Left lung (tissue), 10 donors: ENCODE data around the gene SRSF3. TPM values are rescaled to one million over a fixed set of nuclear protein-coding genes. Genes with fewer than 3 reads are reported as not detected.

Experiments
- ATAC-seq: fragments of 200-7000 bp; cut with Tn5 transposase; one replicate; pipeline ENCODE4 v1.9.1; 2020; ENCODE audit warnings: moderate library complexity
- DNase-seq, 4 donors: peaks; one replicate each; pipeline ENCODE4 v3.0.0-alpha.2; 2013 to 2020
- H3K27ac ChIP-seq, 2 donors: fragments of 200-600 bp; sonication (generic) in 1 of 2; one replicate each; pipeline versions ENCODE4 v1.5.0 to v1.8.0; 2020 to 2021
- H3K27me3 ChIP-seq, 2 donors: fragments of 200-600 bp; sonication (generic) in 1 of 2; one replicate each; pipeline versions ENCODE4 v1.5.0 to v1.8.0; 2020 to 2021
- H3K36me3 ChIP-seq, 2 donors: fragments of 200-600 bp; sonication (generic) in 1 of 2; one replicate each; pipeline versions ENCODE4 v1.5.0 to v1.8.0; 2020 to 2021
- H3K4me1 ChIP-seq, 2 donors: fragments of 200-600 bp; one replicate each; pipeline ENCODE4 v1.8.0; 2021
- H3K4me3 ChIP-seq, 2 donors: fragments of 200-600 bp; sonication (generic) in 1 of 2; one replicate each; pipeline versions ENCODE4 v1.5.0 to v1.8.0; 2020 to 2021; ENCODE audit warnings: mild to moderate bottlenecking in 1 of 2
- H3K9me3 ChIP-seq, 2 donors: fragments of 200-600 bp; sonication (generic) in 1 of 2; one replicate each; pipeline versions ENCODE4 v1.5.0 to v1.8.0; 2020 to 2021
- CTCF ChIP-seq, 2 donors: fragments of 200-600 bp; sonication (generic) in 1 of 2; IDR thresholded peaks; one replicate each; pipeline versions ENCODE4 v1.5.0 to v1.8.0; 2021; ENCODE audit warnings: antibody characterized with exemption in 2 of 2
- intact Hi-C, 2 donors: fragments of 100-400 bp; cut with DNase I; formaldehyde crosslinking; loops; one replicate each; pipeline versions ENCODE4 v1.11.2 to v1.14.2; 2022
- polyA plus RNA-seq, 6 donors: library from polyadenylated mRNA; unstranded; fragments of 120-200 nt; gene quantifications; one replicate each; pipeline ENCODE4 v1.2.1, GENCODE V29; 2013; ENCODE audit not compliant: insufficient read length in 6 of 6
- total RNA-seq, 2 donors: library from RNA; stranded (reverse); fragmentation: NEBNext Ultra II Directional; extraction: Animal tissue kit (Norgen Biotek cat#: 25700); gene quantifications; one replicate each; pipeline ENCODE4 v1.2.1, GENCODE V29; 2021
- donor health status: DM: no; HTN: yes; CAD: no.
- donor health status: DM: no; HTN: no; CAD: no.

SRSF3 gene
- total and polyA plus RNA-seq, 8 donors, result 173 to 634 (median 529) TPM

- Histone ChIP-seq H3K36me3 (peaks cover 8 to 37% of the 10 kb centered on the region in 2 donors), H3K4me3 (peak overlapping the region; percentile 49 to 64), H3K9me3 (no peaks in the 10 kb centered on the region), H3K27ac (peak overlapping the region; percentile 98 to 99), H3K4me1 (peaks cover 30 to 43% of the 10 kb centered on the region in 2 donors), H3K27me3 (no peaks in the 10 kb centered on the region)
- ATAC-seq, result peak; percentile 33
- no peak for TF ChIP-seq CTCF (IDR thresholded peaks at IDR 0.05)
- DNase-seq, result peak in 3 of 4 donors; percentile 38 to 82 (median 56)
- intact Hi-C loops, result no loop called here
Observed at GRCh38 chr6:36594816-36595643, 868 bp downstream of the SRSF3 start.

DNA sequence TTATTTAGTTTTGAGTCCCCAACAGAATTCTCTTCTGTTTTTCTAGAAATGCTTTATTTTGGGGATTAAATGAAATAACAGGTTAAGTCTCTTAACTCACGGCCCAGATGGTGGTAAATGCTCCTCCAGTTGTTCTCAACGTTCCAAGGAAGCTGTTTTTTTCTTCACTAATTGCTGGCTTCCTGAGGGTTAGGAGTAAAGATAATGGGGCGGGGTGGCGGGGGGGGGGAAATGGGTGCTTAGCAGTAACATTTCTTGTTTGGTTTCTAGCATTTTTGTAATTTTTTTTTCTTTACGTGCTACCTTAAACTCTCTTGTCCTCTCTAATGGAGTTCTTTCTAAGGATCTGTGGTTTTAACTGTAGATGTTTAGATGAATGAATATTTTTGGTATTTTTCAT lies 2.2 kb downstream of the SRSF3 start:
- DNase-seq, result no peak
- Histone ChIP-seq H3K27ac (peak overlapping the region; percentile 98 to 99), H3K36me3 (peaks cover 11 to 50% of the 10 kb centered on the region in 2 donors)

GRCh38 chr6:36597775-36598174 lies 3.6 kb downstream of the SRSF3 start:
- intact Hi-C loops, result no loop called here
- Histone ChIP-seq H3K4me3 (peak overlapping the region; percentile 5 to 64), H3K27ac (no peak overlapping the region), H3K4me1 (peaks cover 36 to 68% of the 10 kb centered on the region in 2 donors), H3K27me3 (no peaks in the 10 kb centered on the region), H3K9me3 (no peaks in the 10 kb centered on the region), H3K36me3 (peaks cover 11 to 65% of the 10 kb centered on the region in 2 donors)
- no peak for TF ChIP-seq CTCF (IDR thresholded peaks at IDR 0.05)
- DNase-seq (peak in 1 of 4 donors; percentile 8), ATAC-seq (no peak)

More for the DNA sequence above, 2.2 kb downstream of the SRSF3 start:
- Histone ChIP-seq H3K4me3 (peak overlapping the region; percentile 49 to 64), H3K27me3 (no peaks in the 10 kb centered on the region), H3K4me1 (peaks cover 36 to 56% of the 10 kb centered on the region in 2 donors), H3K9me3 (no peaks in the 10 kb centered on the region)
- ATAC-seq, result no peak
- intact Hi-C loops, result no loop called here
- no peak for TF ChIP-seq CTCF (IDR thresholded peaks at IDR 0.05)

DNA sequence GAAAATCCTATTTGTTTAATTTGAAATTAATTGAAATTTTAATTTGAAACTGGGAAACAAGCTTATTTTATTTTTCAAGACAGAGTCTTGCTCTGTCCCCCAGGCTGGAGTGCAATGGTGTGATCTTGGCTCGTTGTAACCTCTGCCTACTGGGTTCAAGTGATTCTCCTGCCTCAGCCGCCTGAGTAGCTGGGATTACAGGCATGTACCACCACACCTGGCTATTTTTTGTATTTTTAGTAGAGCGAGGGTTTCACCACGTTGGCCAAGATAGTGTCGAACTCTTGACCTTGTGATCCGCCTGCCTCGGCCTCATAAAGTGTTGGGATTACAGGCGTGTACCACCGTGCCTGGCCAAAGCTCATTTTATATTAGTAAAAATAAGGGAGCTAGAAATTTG lies 4.2 kb downstream of the SRSF3 start:
- Histone ChIP-seq H3K4me3 (peak overlapping the region; percentile 7 to 64), H3K4me1 (peaks cover 39 to 68% of the 10 kb centered on the region in 2 donors), H3K36me3 (peaks cover 11 to 70% of the 10 kb centered on the region in 2 donors), H3K27ac (no peak overlapping the region), H3K9me3 (no peaks in the 10 kb centered on the region), H3K27me3 (no peaks in the 10 kb centered on the region)
- ATAC-seq, result no peak
- TF ChIP-seq CTCF (IDR thresholded peaks at IDR 0.05), result no peak
- no peak for DNase-seq
- intact Hi-C loops, result no loop called here

GRCh38 chr6:36598739-36599318 lies 4.7 kb downstream of the SRSF3 start:
- H3K36me3 ChIP-seq, result peaks cover 11 to 75% of the 10 kb centered on the region in 2 donors
- no peak overlapping the region for H3K27ac ChIP-seq
- H3K4me3 ChIP-seq, result peak overlapping the region; percentile 7 to 64
- H3K4me1 ChIP-seq, result peaks cover 41 to 73% of the 10 kb centered on the region in 2 donors
- intact Hi-C loops, result no loop called here
- H3K27me3 ChIP-seq, result no peaks in the 10 kb centered on the region
- ATAC-seq (no peak), DNase-seq (no peak)
- no peaks in the 10 kb centered on the region for H3K9me3 ChIP-seq
- no peak for TF ChIP-seq CTCF (IDR thresholded peaks at IDR 0.05)
